HepG2 (cell line): ENCODE measurements around the gene DYNC2H1. TPM values are rescaled to one million over a fixed set of nuclear protein-coding genes. Genes with fewer than 3 reads are reported as not detected.

Experiments
- MED1 ChIP-seq: sonication (generic); formaldehyde crosslinking; IDR thresholded peaks from 2 replicates; pipeline ENCODE4 v1.4.0; 2020; ENCODE audit warnings: missing genetic modification reagents
- ZNF577 ChIP-seq: sonication (generic); formaldehyde crosslinking; IDR thresholded peaks from 2 replicates; pipeline ENCODE4 v1.4.0; 2020; ENCODE audit warnings: mild to moderate bottlenecking, low read depth, missing genetic modification reagents, borderline replicate concordance
- ZSCAN30 ChIP-seq: sonication (generic); formaldehyde crosslinking; IDR thresholded peaks from 2 replicates; pipeline ENCODE4 v1.5.0; 2020; ENCODE audit warnings: mild to moderate bottlenecking, missing genetic modification reagents
- polyA plus RNA-seq, 8 experiments: library from polyadenylated mRNA; depleted of rRNA in 3 of 8; stranded (reverse) in 7 of 8; unstranded in 1 of 8; fragments of >200 nt; fragmentation: Illumina TruSeq in 4 of 8; extraction: Trizol in 4 of 8; gene quantifications; 2 replicates each; pipeline versions ENCODE4 v1.2.1 to v1.2.3, GENCODE V29; 2011 to 2016; ENCODE audit warnings: low read depth in 4 of 8, missing spikeins in 1 of 8, mixed read lengths in 1 of 8; ENCODE audit not compliant: insufficient read depth in 1 of 8
- total RNA-seq, 5 experiments: library from RNA; depleted of rRNA; stranded (reverse); fragments of >200 nt; fragmentation: Illumina TruSeq; extraction: Trizol; gene quantifications; 2 replicates each; pipeline ENCODE4 v1.2.3, GENCODE V29; 2016; ENCODE audit warnings: low read depth in 1 of 5
- TF ChIP-seq, protein P1 (sequence below): sonication (generic); formaldehyde crosslinking; IDR thresholded peaks from 2 replicates; pipeline ENCODE4 v1.5.0; 2020; ENCODE audit warnings: mild to moderate bottlenecking, missing genetic modification reagents, borderline replicate concordance
- TF ChIP-seq, protein P2 (sequence below): sonication (generic); formaldehyde crosslinking; IDR thresholded peaks from 2 replicates; pipeline ENCODE4 v1.4.0; 2020; ENCODE audit warnings: missing genetic modification reagents

Gene DYNC2H1
- total and polyA plus RNA-seq, 2 of the 13 experiments (the other 11 are each of a cell fraction or from before 2014, with no cell fraction given), result 0.49 to 0.66 TPM

DNA sequence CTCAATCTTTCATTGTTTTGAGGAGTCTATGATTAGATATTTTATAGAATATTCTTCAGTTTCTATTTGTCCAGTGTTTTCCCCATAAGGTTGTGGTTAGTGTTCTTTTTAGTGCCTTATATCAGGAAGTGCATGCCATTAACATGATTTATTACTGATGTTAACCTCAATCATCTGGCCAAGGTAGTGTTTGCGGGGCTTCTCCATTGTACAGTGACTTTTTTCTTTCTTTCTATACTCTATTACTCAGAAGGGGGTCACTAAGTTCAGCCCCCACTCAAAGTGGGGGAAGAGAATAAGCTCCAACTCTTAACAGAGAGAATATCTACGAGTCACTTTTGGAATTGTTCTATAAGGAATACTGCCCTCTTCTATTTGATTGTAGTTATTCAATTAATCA is 415.8 kb downstream of the DYNC2H1 start (continued):
- TF ChIP-seq, protein P1, sequence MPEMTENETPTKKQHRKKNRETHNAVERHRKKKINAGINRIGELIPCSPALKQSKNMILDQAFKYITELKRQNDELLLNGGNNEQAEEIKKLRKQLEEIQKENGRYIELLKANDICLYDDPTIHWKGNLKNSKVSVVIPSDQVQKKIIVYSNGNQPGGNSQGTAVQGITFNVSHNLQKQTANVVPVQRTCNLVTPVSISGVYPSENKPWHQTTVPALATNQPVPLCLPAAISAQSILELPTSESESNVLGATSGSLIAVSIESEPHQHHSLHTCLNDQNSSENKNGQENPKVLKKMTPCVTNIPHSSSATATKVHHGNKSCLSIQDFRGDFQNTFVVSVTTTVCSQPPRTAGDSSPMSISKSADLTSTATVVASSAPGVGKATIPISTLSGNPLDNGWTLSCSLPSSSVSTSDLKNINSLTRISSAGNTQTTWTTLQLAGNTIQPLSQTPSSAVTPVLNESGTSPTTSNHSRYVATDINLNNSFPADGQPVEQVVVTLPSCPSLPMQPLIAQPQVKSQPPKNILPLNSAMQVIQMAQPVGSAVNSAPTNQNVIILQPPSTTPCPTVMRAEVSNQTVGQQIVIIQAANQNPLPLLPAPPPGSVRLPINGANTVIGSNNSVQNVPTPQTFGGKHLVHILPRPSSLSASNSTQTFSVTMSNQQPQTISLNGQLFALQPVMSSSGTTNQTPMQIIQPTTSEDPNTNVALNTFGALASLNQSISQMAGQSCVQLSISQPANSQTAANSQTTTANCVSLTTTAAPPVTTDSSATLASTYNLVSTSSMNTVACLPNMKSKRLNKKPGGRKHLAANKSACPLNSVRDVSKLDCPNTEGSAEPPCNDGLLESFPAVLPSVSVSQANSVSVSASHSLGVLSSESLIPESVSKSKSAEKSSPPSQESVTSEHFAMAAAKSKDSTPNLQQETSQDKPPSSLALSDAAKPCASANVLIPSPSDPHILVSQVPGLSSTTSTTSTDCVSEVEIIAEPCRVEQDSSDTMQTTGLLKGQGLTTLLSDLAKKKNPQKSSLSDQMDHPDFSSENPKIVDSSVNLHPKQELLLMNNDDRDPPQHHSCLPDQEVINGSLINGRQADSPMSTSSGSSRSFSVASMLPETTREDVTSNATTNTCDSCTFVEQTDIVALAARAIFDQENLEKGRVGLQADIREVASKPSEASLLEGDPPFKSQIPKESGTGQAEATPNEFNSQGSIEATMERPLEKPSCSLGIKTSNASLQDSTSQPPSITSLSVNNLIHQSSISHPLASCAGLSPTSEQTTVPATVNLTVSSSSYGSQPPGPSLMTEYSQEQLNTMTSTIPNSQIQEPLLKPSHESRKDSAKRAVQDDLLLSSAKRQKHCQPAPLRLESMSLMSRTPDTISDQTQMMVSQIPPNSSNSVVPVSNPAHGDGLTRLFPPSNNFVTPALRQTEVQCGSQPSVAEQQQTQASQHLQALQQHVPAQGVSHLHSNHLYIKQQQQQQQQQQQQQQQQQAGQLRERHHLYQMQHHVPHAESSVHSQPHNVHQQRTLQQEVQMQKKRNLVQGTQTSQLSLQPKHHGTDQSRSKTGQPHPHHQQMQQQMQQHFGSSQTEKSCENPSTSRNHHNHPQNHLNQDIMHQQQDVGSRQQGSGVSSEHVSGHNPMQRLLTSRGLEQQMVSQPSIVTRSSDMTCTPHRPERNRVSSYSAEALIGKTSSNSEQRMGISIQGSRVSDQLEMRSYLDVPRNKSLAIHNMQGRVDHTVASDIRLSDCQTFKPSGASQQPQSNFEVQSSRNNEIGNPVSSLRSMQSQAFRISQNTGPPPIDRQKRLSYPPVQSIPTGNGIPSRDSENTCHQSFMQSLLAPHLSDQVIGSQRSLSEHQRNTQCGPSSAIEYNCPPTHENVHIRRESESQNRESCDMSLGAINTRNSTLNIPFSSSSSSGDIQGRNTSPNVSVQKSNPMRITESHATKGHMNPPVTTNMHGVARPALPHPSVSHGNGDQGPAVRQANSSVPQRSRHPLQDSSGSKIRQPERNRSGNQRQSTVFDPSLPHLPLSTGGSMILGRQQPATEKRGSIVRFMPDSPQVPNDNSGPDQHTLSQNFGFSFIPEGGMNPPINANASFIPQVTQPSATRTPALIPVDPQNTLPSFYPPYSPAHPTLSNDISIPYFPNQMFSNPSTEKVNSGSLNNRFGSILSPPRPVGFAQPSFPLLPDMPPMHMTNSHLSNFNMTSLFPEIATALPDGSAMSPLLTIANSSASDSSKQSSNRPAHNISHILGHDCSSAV (CRISPR knock-in tag), result no peak
- TF ChIP-seq, protein P2, sequence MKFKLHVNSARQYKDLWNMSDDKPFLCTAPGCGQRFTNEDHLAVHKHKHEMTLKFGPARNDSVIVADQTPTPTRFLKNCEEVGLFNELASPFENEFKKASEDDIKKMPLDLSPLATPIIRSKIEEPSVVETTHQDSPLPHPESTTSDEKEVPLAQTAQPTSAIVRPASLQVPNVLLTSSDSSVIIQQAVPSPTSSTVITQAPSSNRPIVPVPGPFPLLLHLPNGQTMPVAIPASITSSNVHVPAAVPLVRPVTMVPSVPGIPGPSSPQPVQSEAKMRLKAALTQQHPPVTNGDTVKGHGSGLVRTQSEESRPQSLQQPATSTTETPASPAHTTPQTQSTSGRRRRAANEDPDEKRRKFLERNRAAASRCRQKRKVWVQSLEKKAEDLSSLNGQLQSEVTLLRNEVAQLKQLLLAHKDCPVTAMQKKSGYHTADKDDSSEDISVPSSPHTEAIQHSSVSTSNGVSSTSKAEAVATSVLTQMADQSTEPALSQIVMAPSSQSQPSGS, result no peak
- TF ChIP-seq ZSCAN30 (CRISPR knock-in tag), result no peak
- no peak for TF ChIP-seq MED1 (CRISPR knock-in tag)
- no peak for TF ChIP-seq ZNF577 (CRISPR knock-in tag)
